Measurements from ENCODE around the gene TRA2B. TPM values are rescaled to one million over a fixed set of nuclear protein-coding genes. Genes with fewer than 3 reads are reported as not detected.

Gene TRA2B
- total and polyA plus RNA-seq, 7 experiments from 2014 or later: 182 to 673 (median 216) TPM

Other genes with a start within 250 kb of the TRA2B start
- gene IGF2BP2, start 113.0 kb downstream of the TRA2B start, total RNA-seq: 1 to 10 TPM in 2 of 5 experiments, under 1 TPM in 2, not detected in 1; 0.14 to 5.0 (median 0.87) TPM
- gene IGF2BP2, start 113.0 kb downstream of the TRA2B start, polyA plus RNA-seq: not detected
- gene ETV5, start 171.1 kb upstream of the TRA2B start, total RNA-seq: 1 to 10 TPM in 2 of 5 experiments, under 1 TPM in 2, not detected in 1; 0.56 to 2.3 (median 0.97) TPM
- not detected for gene ETV5, start 171.1 kb upstream of the TRA2B start, polyA plus RNA-seq